Muscle of back (tissue), 13 donors: ENCODE data around the gene LYRM2. TPM values are rescaled to one million over a fixed set of nuclear protein-coding genes. Genes with fewer than 3 reads are reported as not detected.
A peak's percentile ranks its signal among the peaks of the same experiment; 100 is the strongest.

ENCODE experiments used
- DNase-seq, 3 donors: peaks; one replicate each; pipeline versions ENCODE4 v3.0.0 to v3.0.0-alpha.2; 2013
- long read RNA-seq, 9 donors: transcript quantifications; one replicate each; lab custom pipeline, GENCODE V29; 2026
- polyA plus RNA-seq, 10 donors: library from polyadenylated mRNA; unstranded; fragments of 120-200 nt; gene quantifications; one replicate each; pipeline ENCODE4 v1.2.1, GENCODE V29; 2013; ENCODE audit not compliant: insufficient read length in 10 of 10

LYRM2 gene
- 10 to 100 TPM; 21.7 to 35.8 (median 27.7) TPM for polyA plus RNA-seq
- long read RNA-seq, donor 1, full-length matches to known transcripts = 16 of 16 reads
- long read RNA-seq, donor 1, partial matches to known transcripts = 0 of 16 reads
- long read RNA-seq, donor 1, other reads (novel, unspliced or antisense) = 0 of 16 reads
- long read RNA-seq, donor 2, full-length matches to known transcripts = 17 of 17 reads
- long read RNA-seq, donor 2, partial matches to known transcripts = 0 of 17 reads
- long read RNA-seq, donor 2, other reads (novel, unspliced or antisense) = 0 of 17 reads
- long read RNA-seq, donor 3 = 0 reads
- long read RNA-seq, donor 4, full-length matches to known transcripts = 11 of 11 reads
- long read RNA-seq, donor 4, partial matches to known transcripts = 0 of 11 reads
- long read RNA-seq, donor 4, other reads (novel, unspliced or antisense) = 0 of 11 reads
- long read RNA-seq, donor 5, full-length matches to known transcripts = 25 of 25 reads
- long read RNA-seq, donor 5, partial matches to known transcripts = 0 of 25 reads
- long read RNA-seq, donor 5, other reads (novel, unspliced or antisense) = 0 of 25 reads
- long read RNA-seq, donor 6, full-length matches to known transcripts = 32 of 32 reads
- long read RNA-seq, donor 6, partial matches to known transcripts = 0 of 32 reads
- long read RNA-seq, donor 6, other reads (novel, unspliced or antisense) = 0 of 32 reads
- long read RNA-seq, donor 7, full-length matches to known transcripts = 10 of 10 reads
- long read RNA-seq, donor 7, partial matches to known transcripts = 0 of 10 reads
- long read RNA-seq, donor 7, other reads (novel, unspliced or antisense) = 0 of 10 reads
- long read RNA-seq, donor 8, full-length matches to known transcripts = 12 of 12 reads
- long read RNA-seq, donor 8, partial matches to known transcripts = 0 of 12 reads
- long read RNA-seq, donor 8, other reads (novel, unspliced or antisense) = 0 of 12 reads
- long read RNA-seq, donor 9, full-length matches to known transcripts = 3 of 3 reads
- long read RNA-seq, donor 9, partial matches to known transcripts = 0 of 3 reads
- long read RNA-seq, donor 9, other reads (novel, unspliced or antisense) = 0 of 3 reads

- peak; percentile 94 to 99 (median 96) for DNase-seq
Measured at GRCh38 chr6:89638320-89639195, at the start of gene LYRM2. LYRM2 (minus strand) TSS chr6:89638747; CDS start chr6:89638716, 31 bp downstream.

- DNase-seq = no peak
Measured at GRCh38 chr6:89688328-89688727, 49.8 kb upstream of the LYRM2 start.

GRCh38 chr6:89685311-89685710 is 46.8 kb upstream of the LYRM2 start:
- DNase-seq = no peak

GRCh38 chr6:89682991-89683390 is 44.4 kb upstream of the LYRM2 start:
- no peak for DNase-seq

GRCh38 chr6:89681983-89682564 is 43.5 kb upstream of the LYRM2 start:
- DNase-seq = no peak

- no peak for DNase-seq
Measured at GRCh38 chr6:89680551-89680950, 42.0 kb upstream of the LYRM2 start.

- peak in 1 of 3 donors; percentile 3 for DNase-seq
Measured at GRCh38 chr6:89680150-89680549, 41.6 kb upstream of the LYRM2 start.

- no peak for DNase-seq
Measured at GRCh38 chr6:89679215-89680120, 40.9 kb upstream of the LYRM2 start.

GRCh38 chr6:89678531-89678930 is 40.0 kb upstream of the LYRM2 start:
- no peak for DNase-seq

- DNase-seq = peak; percentile 16 to 23 (median 20)
Measured at GRCh38 chr6:89675949-89676748, 37.6 kb upstream of the LYRM2 start.

GRCh38 chr6:89670935-89671565 is 32.5 kb upstream of the LYRM2 start:
- DNase-seq = no peak

- no peak for DNase-seq
Measured at GRCh38 chr6:89669002-89669401, 30.5 kb upstream of the LYRM2 start.

GRCh38 chr6:89667872-89668556 is 29.5 kb upstream of the LYRM2 start:
- no peak for DNase-seq

- no peak for DNase-seq
Measured at GRCh38 chr6:89662659-89663223, 24.2 kb upstream of the LYRM2 start.

GRCh38 chr6:89661559-89661958 is 23.0 kb upstream of the LYRM2 start:
- DNase-seq = no peak

- no peak for DNase-seq
Measured at GRCh38 chr6:89660981-89661380, 22.4 kb upstream of the LYRM2 start.

- DNase-seq = no peak
Measured at GRCh38 chr6:89657445-89658158, 19.1 kb upstream of the LYRM2 start.
